H7 (cell line): ENCODE results near the gene AFP. TPM values are rescaled to one million over a fixed set of nuclear protein-coding genes. Genes with fewer than 3 reads are reported as not detected.
A peak's percentile ranks its signal among the peaks of the same experiment; 100 is the strongest.

Source experiments
- DNase-seq: peaks from one replicate; pipeline ENCODE4 v3.0.0; 2012
- H3K27me3 ChIP-seq: 2 replicates; pipeline ENCODE4 v1.6.0; 2011; ENCODE audit warnings: mild to moderate bottlenecking, low read length; ENCODE audit not compliant: control insufficient read depth, insufficient read depth
- H3K36me3 ChIP-seq: replicated peaks from 2 replicates; pipeline ENCODE4 v1.5.1; 2011; ENCODE audit warnings: low read length; ENCODE audit not compliant: control insufficient read depth, insufficient read depth
- H3K4me3 ChIP-seq: 2 replicates; pipeline ENCODE4 v1.5.1; 2011; ENCODE audit warnings: low read depth, mild to moderate bottlenecking, control low read depth, low read length, moderate library complexity; ENCODE audit not compliant: insufficient read depth
- total RNA-seq: library from RNA; depleted of rRNA; stranded (reverse); fragments of >200 nt; shearing (Covaris generic); gene quantifications from 2 replicates; pipeline ENCODE4 v1.2.3, GENCODE V29; 2014

Gene AFP
- total RNA-seq, 1 experiment from 2014 or later, result 4.2 TPM

DNA sequence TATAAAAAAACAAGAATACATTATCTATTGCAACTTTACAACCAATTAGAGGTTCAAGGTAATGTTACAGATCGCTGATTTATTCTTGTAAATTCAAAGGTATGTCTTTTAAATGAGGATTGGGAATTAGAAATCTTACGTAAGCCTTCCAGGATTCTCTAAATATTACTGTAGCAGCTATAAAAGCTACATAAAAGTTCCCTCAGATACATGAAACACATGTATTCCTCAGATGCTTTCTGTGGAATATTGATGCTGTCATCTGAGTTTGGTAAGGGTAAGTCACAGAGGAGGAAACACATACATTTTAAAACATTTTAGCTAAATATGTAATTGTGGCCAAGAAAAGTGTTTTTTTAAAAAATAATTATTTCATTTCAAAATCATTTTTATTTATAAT, 3.4 kb downstream of the AFP start:
- H3K4me3 ChIP-seq, result no peak overlapping the region

GRCh38 chr4:73439991-73440390, 4.0 kb downstream of the AFP start:
- Histone ChIP-seq H3K4me3 (no peak overlapping the region), H3K36me3 (no peaks in the 10 kb centered on the region), H3K27me3 (no peaks in the 10 kb centered on the region)
- DNase-seq, result no peak

More for the DNA sequence above, 3.4 kb downstream of the AFP start:
- DNase-seq, result no peak
- Histone ChIP-seq H3K27me3 (no peaks in the 10 kb centered on the region), H3K36me3 (no peaks in the 10 kb centered on the region)

DNA sequence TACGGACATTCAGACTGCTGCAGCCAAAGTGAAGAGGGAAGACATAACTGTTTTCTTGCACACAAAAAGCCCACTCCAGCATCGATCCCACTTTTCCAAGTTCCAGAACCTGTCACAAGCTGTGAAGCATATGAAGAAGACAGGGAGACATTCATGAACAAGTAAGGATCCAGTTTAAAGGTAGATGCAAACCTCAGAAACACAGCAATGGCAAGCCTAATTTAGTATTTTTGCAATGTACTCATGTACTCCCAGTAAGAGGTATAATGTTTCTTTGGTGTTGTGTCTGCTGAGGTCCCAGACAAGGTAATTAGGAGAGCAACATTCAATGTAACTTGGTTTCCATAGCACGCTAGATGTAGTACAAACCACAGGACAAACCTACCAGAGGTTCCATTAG, 4.6 kb downstream of the AFP start:
- Histone ChIP-seq H3K4me3 (no peak overlapping the region), H3K27me3 (no peaks in the 10 kb centered on the region), H3K36me3 (no peaks in the 10 kb centered on the region)
- no peak for DNase-seq

GRCh38 chr4:73442275-73442674, 6.3 kb downstream of the AFP start:
- Histone ChIP-seq H3K36me3 (no peaks in the 10 kb centered on the region), H3K27me3 (no peaks in the 10 kb centered on the region), H3K4me3 (no peak overlapping the region)
- DNase-seq, result no peak

DNA sequence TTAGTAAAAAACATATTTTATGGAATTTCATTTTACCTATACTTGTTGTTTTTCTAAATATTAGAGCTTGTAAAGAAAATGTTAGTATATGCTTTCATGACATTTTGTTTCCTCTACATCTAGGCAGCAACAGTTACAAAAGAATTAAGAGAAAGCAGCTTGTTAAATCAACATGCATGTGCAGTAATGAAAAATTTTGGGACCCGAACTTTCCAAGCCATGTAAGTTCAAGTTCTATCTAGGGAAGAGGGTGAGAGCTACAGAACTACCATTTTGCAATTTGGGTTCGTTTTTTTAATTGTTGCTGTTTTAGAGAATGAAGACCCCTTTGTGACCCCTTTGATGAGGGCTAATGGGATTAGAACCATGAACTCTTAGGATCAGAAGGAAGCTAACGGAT, 7.2 kb downstream of the AFP start:
- Histone ChIP-seq H3K27me3 (no peaks in the 10 kb centered on the region), H3K4me3 (no peak overlapping the region), H3K36me3 (no peaks in the 10 kb centered on the region)
- no peak for DNase-seq

GRCh38 chr4:73445383-73446335, 9.6 kb downstream of the AFP start:
- no peaks in the 10 kb centered on the region for H3K36me3 ChIP-seq
- no peaks in the 10 kb centered on the region for H3K27me3 ChIP-seq
- no peak overlapping the region for H3K4me3 ChIP-seq
- peak; percentile 3 for DNase-seq

- Histone ChIP-seq H3K27me3 (no peaks in the 10 kb centered on the region), H3K4me3 (no peak overlapping the region), H3K36me3 (no peaks in the 10 kb centered on the region)
- peak; percentile 21 for DNase-seq
Observed at GRCh38 chr4:73446336-73446938, 10.4 kb downstream of the AFP start.

- H3K27me3 ChIP-seq, result no peaks in the 10 kb centered on the region; the same call in 1 of the 2 replicates
- DNase-seq, result no peak
- no peak overlapping the region for H3K4me3 ChIP-seq
- H3K36me3 ChIP-seq, result no peaks in the 10 kb centered on the region
Observed at GRCh38 chr4:73447671-73448070, 11.7 kb downstream of the AFP start.

GRCh38 chr4:73448448-73449203, 12.6 kb downstream of the AFP start:
- H3K36me3 ChIP-seq, result no peaks in the 10 kb centered on the region
- H3K27me3 ChIP-seq, result no peaks in the 10 kb centered on the region; the same call in 1 of the 2 replicates
- no peak for DNase-seq
- no peak overlapping the region for H3K4me3 ChIP-seq

DNA sequence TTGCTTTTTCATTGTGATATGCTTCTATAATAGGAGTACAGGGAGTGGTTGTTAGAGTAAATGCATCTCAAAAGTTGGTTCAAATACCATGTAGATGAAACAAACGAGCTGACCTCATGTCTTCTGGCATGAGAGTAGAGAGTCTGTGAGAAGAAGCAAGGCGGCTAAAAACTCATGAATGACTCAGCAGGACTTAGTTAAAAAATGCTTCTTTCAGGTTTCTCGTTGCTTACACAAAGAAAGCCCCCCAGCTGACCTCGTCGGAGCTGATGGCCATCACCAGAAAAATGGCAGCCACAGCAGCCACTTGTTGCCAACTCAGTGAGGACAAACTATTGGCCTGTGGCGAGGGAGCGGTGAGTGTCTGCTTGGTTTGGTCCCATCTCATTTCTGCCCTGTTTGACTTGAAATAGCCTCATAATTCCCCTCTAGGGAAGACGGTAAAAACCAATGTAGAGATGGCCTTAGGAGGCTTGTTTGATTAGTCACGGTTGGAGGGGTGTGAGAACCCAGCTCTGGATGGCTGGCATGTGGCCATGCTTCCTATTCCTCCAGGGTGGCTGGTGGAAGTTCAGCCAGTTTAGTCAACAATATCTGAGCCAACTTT, 14.5 kb downstream of the AFP start:
- Histone ChIP-seq H3K4me3 (no peak overlapping the region), H3K27me3 (no peaks in the 10 kb centered on the region; the same call in 1 of the 2 replicates), H3K36me3 (no peaks in the 10 kb centered on the region)
- DNase-seq, result no peak

DNA sequence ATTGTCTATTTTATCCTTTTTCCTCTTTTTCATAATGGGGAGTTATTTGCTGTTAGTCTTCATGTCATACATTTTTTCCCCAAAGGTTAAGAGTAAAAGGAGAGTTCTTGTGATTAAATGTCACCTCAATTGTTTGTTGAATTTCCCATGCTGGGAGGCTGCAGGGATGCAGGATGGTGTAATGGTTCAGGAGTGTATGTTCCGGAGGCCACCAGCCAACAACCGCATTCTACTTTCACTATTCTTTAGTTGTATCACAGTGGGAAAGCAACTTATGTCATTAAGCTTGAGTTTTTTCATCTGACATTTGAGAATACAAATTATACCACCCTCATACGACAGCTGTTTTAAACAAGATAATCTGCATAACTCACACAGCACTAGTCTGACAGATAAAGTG, 15.4 kb downstream of the AFP start:
- DNase-seq, result peak; percentile 25
- Histone ChIP-seq H3K36me3 (no peaks in the 10 kb centered on the region), H3K4me3 (no peak overlapping the region), H3K27me3 (no peaks in the 10 kb centered on the region; the same call in 1 of the 2 replicates)

DNA sequence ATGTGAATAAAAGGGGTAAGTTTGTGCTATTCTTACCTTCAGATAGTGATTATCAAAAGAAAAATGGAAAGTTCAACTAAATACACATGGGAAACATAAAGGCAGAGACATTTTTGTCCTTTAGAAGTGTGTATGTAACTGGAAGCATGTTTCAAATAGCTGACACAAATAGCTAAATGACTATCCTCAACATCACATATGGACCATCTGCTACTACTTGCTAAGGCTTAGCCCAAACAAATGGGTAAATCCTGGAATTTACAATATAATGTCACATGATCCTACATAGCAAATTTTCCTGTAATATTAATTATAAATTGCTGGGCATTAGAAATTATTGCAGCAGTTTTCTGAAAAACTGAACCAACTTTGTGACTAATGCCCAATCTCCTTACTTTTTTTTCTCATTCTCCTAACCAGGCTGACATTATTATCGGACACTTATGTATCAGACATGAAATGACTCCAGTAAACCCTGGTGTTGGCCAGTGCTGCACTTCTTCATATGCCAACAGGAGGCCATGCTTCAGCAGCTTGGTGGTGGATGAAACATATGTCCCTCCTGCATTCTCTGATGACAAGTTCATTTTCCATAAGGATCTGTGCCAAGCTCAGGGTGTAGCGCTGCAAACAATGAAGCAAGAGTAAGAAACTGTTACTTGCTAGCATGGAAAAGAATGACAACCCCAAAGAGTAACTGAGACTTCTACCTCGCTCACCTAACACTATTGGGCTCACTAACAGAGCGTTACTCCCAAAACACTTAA, 16.1 kb downstream of the AFP start:
- peak; percentile 3 for DNase-seq
- no peaks in the 10 kb centered on the region for H3K36me3 ChIP-seq
- H3K4me3 ChIP-seq, result no peak overlapping the region
- no peaks in the 10 kb centered on the region; the same call in 1 of the 2 replicates for H3K27me3 ChIP-seq

DNA sequence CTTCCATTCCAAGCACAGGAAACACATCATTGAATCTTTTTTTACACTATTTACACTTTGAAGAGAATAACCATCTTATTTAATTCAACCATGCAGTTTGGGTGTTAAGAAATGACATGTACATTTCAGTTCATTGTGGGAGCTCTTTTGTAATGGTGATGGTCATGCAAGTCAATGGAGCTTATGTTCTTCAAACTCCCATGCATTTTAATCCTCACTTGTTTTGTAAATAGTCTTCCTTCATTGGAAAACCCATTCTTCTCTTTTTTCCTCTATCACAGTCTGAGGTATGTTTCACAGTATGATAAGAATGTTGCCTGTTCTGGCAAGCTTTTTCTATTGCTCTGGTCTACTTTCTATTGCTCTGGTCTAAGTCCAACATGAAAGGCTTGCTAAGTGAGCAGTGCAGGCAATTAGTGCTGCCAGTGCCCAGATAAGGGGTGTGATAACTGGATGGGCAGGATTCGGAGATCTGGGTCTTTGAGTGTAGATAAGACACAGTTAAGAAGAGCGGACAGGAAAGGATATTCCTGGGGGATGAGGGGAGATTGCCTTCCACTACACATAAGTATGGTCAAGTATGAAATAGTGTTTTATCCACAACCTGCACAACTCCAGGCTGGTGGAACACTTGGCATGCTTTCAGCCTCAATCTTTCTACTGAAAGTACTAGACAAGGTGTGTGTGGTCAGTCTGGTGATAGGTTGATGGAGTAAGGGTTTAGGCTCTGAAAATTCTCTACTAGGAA, 17.1 kb downstream of the AFP start:
- no peak overlapping the region for H3K4me3 ChIP-seq
- peak; percentile 19 for DNase-seq

More for the DNA sequence above, 17.1 kb downstream of the AFP start:
- Histone ChIP-seq H3K27me3 (no peaks in the 10 kb centered on the region; the same call in 1 of the 2 replicates), H3K36me3 (no peaks in the 10 kb centered on the region)
